GM18867 (cell line): ENCODE results near the gene HINT3.
"Not testable (repeated sequence)": the region's sequence is repeated elsewhere in the genome, so short reads cannot be mapped to it uniquely, and the experiment has no call there.

Experiments
- ATAC-seq: cut with Tn5 transposase; IDR thresholded peaks from one replicate; pipeline ENCODE4 v1.9.1; 2021; ENCODE audit warnings: mild to moderate bottlenecking, moderate library complexity; ENCODE audit not compliant: unreplicated experiment

The HINT3 gene

GRCh38 chr6:125939026-125939425 is 17.5 kb upstream of the HINT3 start:
- ATAC-seq: no peak

DNA sequence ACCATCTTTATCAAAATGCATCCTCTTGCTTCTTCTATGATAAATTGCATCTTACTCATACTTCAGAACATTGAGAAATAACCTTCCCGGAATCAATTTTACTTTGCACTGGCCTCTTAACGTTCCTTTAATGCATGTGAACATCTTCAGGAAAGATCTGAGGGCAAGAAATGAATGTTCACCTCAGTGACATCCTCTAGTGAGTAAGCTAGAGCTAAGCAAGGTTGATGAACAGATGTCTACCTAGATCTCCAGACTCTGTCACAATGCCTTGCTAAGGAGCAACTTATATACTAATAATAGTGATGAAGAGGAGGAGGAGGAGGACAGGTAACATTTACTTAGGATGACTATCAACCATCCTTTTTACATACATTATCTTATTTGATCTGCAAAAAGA is 16.8 kb upstream of the HINT3 start:
- ATAC-seq: no peak

DNA sequence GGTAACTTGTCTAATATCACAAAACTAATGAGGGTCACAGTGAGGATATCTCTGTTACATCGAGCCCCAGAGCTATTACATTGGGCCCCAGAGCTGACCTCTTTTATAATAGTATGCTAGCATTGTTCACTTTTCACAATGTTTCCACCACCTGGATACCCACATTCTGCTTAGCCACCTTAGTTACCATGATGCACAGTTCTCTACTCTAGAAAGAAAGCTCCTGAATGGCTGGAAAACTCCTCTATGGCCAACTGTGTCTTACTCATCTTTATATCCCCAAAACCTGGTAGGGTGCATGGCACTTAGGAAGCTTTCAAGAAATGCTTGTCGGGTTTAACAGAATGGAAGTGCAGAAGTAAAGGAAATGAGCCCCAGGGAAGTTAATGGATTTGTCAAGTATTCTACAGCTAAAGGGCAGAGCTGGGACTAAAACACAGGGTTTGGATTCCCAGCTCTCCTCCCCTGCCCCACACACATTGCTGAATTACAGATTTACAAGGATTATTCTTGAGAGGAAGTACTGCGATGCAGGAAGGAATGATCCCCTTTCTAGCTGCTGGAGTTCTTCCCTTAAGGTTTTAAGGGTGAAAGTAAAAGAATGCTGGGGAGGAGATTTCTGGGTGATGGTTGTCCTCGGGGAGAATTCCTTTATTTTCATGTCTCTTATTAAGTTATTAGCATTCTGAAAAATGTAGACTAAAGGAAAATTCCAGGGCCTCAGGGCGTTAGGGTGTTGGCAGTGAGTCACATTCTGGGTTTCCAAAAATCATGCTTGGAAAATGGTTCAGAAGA is 16.1 kb upstream of the HINT3 start:
- no peak for ATAC-seq

- no peak for ATAC-seq
These were observed 13.7 kb upstream of the HINT3 start for GRCh38 chr6:125942672-125943527.

- no peak for ATAC-seq
These were observed 12.8 kb upstream of the HINT3 start for GRCh38 chr6:125943528-125944433.

DNA sequence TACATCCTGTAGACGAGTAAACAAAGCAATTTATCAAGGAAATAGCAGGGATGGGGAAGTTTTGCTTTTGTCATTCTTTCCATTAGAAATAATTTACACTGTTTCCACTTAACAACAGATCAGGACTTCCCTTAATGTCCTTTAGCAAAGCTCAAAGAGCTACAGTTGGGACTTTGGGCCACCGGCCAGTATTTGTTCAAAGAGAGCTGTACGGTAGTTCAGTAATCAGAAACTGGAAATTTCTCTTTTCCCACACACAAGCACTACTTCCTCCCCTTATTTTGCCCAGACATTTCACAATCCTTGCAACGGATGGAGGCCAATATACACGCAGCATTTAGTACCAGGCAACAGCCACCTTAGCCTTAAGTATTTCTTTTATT is 12.1 kb upstream of the HINT3 start:
- ATAC-seq: no peak

GRCh38 chr6:125944896-125945295 is 11.7 kb upstream of the HINT3 start:
- no peak for ATAC-seq

- ATAC-seq: no peak
These were observed 11.0 kb upstream of the HINT3 start for GRCh38 chr6:125945378-125946141.

DNA sequence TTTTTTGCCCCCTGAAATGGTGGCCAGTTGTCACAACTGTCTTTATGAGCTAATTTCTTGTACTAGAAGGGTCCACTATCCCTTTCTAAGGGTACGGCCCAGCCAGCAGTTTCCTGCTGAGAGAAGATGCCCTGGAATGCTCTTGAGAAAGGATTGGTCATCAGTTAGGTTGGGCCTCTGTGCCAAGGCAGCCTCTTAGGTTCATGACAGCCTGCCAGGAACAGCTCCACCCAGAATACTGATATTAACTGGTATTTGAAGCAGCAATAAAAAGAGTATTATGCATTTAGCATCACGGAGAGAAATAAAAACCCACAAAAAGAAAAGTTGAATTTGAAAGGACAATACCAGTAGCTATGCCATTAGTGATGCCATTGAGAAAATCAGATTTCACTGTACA is 9.0 kb upstream of the HINT3 start:
- no peak for ATAC-seq

GRCh38 chr6:125948455-125948854 is 8.1 kb upstream of the HINT3 start:
- no peak for ATAC-seq

DNA sequence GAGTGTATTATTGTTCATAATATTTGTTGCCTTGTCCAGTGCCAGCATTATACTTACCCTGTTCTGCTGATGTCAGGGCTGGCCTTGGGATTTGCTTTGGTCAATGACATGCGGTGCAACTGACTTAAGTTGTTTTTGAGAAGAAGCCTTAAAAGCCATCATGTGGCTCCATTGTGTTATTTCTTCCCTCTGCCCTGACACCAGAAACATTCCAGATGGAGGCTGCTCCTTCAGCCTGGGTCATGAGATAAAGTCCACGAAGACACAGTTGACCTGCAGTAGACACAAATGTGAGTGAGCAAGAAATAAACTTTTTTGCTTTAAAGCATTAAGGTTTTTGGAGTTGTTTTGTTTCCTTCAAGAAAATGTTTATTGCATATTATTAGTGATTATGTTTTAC is 7.5 kb upstream of the HINT3 start:
- no peak for ATAC-seq

- no peak for ATAC-seq
These were observed 6.3 kb upstream of the HINT3 start for GRCh38 chr6:125950293-125950692.

DNA sequence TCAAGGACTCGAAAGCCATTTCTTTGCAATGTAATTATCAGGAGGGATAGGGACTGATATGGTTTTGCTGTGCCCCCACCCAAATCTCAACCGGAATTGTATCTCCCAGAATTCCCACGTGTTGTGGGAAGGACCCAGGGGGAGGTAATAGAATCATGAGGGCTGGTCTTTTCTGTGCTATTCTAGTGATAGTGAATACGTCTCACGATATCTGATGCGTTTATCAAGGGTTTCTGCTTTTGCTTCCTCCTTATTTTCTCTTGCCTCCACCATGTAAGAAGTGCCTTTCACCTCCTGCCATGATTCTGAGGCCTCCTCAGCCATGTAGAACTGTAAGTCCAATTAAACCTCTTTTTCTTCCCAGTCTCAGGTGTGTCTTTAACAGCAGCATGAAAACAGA is 5.9 kb upstream of the HINT3 start:
- not testable (repeated sequence) for ATAC-seq

- ATAC-seq: no peak
These were observed 5.2 kb upstream of the HINT3 start for GRCh38 chr6:125951323-125951722.

GRCh38 chr6:125952764-125953501 is 3.6 kb upstream of the HINT3 start:
- ATAC-seq: no peak

GRCh38 chr6:125953502-125953875 is 3.1 kb upstream of the HINT3 start:
- ATAC-seq: no peak

DNA sequence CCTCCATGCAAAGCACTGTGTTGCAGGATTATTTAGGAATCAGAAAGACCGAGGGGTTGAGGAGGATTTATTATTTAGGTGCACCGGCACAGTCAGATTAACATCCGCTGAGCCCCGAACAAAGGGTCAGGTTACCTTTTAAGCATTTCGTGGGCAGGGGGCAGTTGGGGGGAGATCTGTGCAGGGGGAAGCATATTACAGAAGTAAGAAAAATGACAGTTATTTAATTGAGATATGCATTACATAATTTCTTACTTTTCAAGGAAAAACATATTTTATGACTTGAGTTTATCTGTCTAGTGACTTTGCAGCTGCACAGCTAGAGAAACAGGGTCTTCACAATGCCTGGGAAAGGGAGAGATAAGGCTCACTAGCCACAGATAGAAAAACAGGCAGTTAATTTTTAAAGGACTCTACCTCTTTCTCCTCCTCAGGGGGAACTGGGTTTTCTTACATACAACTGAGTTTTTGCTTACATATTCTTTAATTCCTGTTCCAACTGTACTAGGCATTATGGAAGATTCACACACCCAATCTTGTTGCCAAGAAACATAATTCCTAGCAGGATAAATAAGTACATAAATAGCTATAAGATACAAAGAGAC is 1.7 kb upstream of the HINT3 start:
- ATAC-seq: no peak

- ATAC-seq: no peak
These were observed 597 bp upstream of the HINT3 start for GRCh38 chr6:125955973-125956372.

DNA sequence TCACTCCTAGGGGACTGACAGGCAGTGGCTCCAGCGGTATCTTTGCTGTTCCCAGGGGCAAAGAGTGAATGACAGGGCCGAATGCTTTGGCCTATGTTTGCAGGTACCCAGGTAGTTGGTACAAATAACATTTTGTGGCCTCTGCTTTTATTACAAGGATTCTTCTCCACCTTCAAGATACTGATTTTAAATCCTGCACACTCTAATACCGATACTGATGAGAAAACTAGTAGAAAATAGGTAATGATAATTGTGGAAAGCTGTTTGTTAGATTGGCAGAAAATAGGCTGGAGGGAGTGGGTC is 772 bp downstream of the HINT3 start:
- no peak for ATAC-seq

DNA sequence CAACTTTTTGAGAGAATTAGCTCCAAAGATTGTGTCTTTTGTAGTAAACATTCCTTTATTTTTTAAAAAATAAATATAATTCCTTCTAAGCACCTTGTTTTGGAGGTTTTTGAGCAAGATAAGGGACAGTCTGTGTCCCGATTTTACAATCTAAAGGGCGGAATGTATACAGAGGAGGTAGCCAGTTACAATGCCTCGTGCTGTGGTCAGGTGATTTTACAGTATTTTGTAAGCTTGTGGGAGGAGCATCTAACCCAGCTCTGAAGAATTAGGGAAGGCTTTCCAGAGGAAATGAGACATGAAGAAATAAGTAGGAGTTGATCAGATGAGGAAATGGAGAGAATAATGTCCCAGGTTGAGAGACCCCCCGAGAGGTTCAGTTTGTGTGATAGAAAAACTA is 1.3 kb downstream of the HINT3 start:
- no peak for ATAC-seq
